K562 (cell line): Measurements from ENCODE around the gene TOMM40L. TPM values are rescaled to one million over a fixed set of nuclear protein-coding genes. Genes with fewer than 3 reads are reported as not detected.

Experiments
- BACH1 ChIP-seq: fragments of 200-800 bp; sonication (Bioruptor generic); IDR thresholded peaks from 2 replicates; pipeline ENCODE4 v1.6.1; 2016; ENCODE audit warnings: missing genetic modification characterization, missing compliant biosample characterization
- BHLHE40 ChIP-seq: IDR thresholded peaks from 2 replicates; pipeline ENCODE4 v1.6.1; 2011; ENCODE audit warnings: low read length, improper control_type of control experiment
- CBFB ChIP-seq: sonication (generic); formaldehyde crosslinking; IDR thresholded peaks from 2 replicates; pipeline ENCODE4 v1.4.0; 2020; ENCODE audit warnings: mild to moderate bottlenecking, missing genetic modification reagents
- CTBP1 ChIP-seq: fragments of 450-650 bp; IDR thresholded peaks from 2 replicates; pipeline ENCODE4 v1.6.1; 2016; ENCODE audit warnings: borderline replicate concordance
- E2F4 ChIP-seq: sonication (generic); formaldehyde crosslinking; IDR thresholded peaks from 2 replicates; pipeline ENCODE4 v1.8.0; 2022; ENCODE audit warnings: mild to moderate bottlenecking, low read depth, missing genetic modification reagents
- GATAD2B ChIP-seq: fragments of 450-650 bp; IDR thresholded peaks from 2 replicates; pipeline ENCODE4 v1.6.1; 2017; ENCODE audit warnings: mild to moderate bottlenecking, borderline replicate concordance
- HCFC1 ChIP-seq: IDR thresholded peaks from 2 replicates; pipeline ENCODE4 v1.6.1; 2012; ENCODE audit warnings: low read depth, low read length, improper control_type of control experiment
- HOXB6 ChIP-seq: fragments of 250-450 bp; sonication (Bioruptor Pico); IDR thresholded peaks from 2 replicates; pipeline ENCODE4 v1.5.1; 2022; ENCODE audit warnings: mild to moderate bottlenecking, borderline replicate concordance
- KLF6 ChIP-seq: fragments of 250-450 bp; sonication (Bioruptor Pico); IDR thresholded peaks from 2 replicates; pipeline ENCODE4 v1.4.0; 2020; ENCODE audit warnings: mild to moderate bottlenecking, moderate library complexity, borderline replicate concordance
- MAZ ChIP-seq, 2 experiments: fragments of 450-650 bp in 1 of 2; sonication (generic) in 1 of 2; formaldehyde crosslinking; IDR thresholded peaks in 1 of 2; conservative IDR thresholded peaks in 1 of 2; 2 replicates each; pipeline versions ENCODE4 v1.4.0 to v1.5.0; 2020; ENCODE audit warnings: mild to moderate bottlenecking in 1 of 2, missing genetic modification reagents in 1 of 2
- PHB ChIP-seq: fragments of 250-450 bp; sonication (Bioruptor Pico); IDR thresholded peaks from 2 replicates; pipeline ENCODE4 v1.5.0; 2021
- PURB ChIP-seq: sonication (generic); formaldehyde crosslinking; IDR thresholded peaks from 2 replicates; pipeline ENCODE4 v1.9.0; 2021; ENCODE audit warnings: low read depth, mild to moderate bottlenecking, missing genetic modification reagents
- RBM25 ChIP-seq: fragments of 200-400 bp; formaldehyde crosslinking; IDR thresholded peaks from 2 replicates; pipeline ENCODE4 v1.6.1; 2018; ENCODE audit warnings: low read length, low read depth, moderate library complexity; ENCODE audit not compliant: severe bottlenecking
- RFX5 ChIP-seq: IDR thresholded peaks from 2 replicates; pipeline ENCODE4 v1.6.1; 2011; ENCODE audit warnings: low read depth, mild to moderate bottlenecking, improper control_type of control experiment, low read length
- SIX5 ChIP-seq, 2 experiments: IDR thresholded peaks; 2 replicates each; pipeline ENCODE4 v1.6.1; 2011; ENCODE audit warnings: low read length in 2 of 2, borderline replicate concordance in 1 of 2, low read depth in 1 of 2, mild to moderate bottlenecking in 1 of 2, moderate library complexity in 1 of 2; ENCODE audit not compliant: insufficient read depth in 1 of 2
- SMC3 ChIP-seq: conservative IDR thresholded peaks from 2 replicates; pipeline ENCODE4 v1.6.1; 2011; ENCODE audit warnings: low read depth, low read length, improper control_type of control experiment; ENCODE audit not compliant: insufficient read depth
- SRSF9 ChIP-seq: fragments of 200-400 bp; formaldehyde crosslinking; IDR thresholded peaks from 2 replicates; pipeline ENCODE4 v1.6.1; 2017; ENCODE audit warnings: low read depth, low read length, borderline replicate concordance
- TGIF2 ChIP-seq: sonication (generic); formaldehyde crosslinking; IDR thresholded peaks from 2 replicates; pipeline ENCODE4 v1.8.1; 2022; ENCODE audit warnings: mild to moderate bottlenecking, missing genetic modification reagents, moderate library complexity
- ZBTB5 ChIP-seq: fragments of 450-650 bp; IDR thresholded peaks from 2 replicates; pipeline ENCODE4 v1.6.1; 2017; ENCODE audit warnings: antibody characterized with exemption
- ZNF175 ChIP-seq: fragments of 200-800 bp; sonication (Bioruptor generic); IDR thresholded peaks from 2 replicates; pipeline ENCODE4 v1.6.1; 2016; ENCODE audit warnings: low read depth, mild to moderate bottlenecking, missing genetic modification characterization, missing compliant biosample characterization
- polyA plus RNA-seq, 8 experiments: library from polyadenylated mRNA; depleted of rRNA in 4 of 8; stranded (reverse) in 5 of 8; unstranded in 3 of 8; fragments of >200 nt; fragmentation: Nextera tagmentation in 2 of 8; fragmentation: Illumina TruSeq in 1 of 8; extraction: Ambion mirVana in 2 of 8; extraction: Trizol in 1 of 8; gene quantifications; 2 replicates each; pipeline versions ENCODE4 v1.2.1 to v1.2.3, GENCODE V29; 2011 to 2014; ENCODE audit warnings: inconsistent platforms in 1 of 8, missing spikeins in 1 of 8
- total RNA-seq, 7 experiments: library from RNA; depleted of rRNA in 6 of 7; stranded (reverse); fragments of >200 nt in 6 of 7; fragmentation: Illumina TruSeq in 2 of 7; extraction: Trizol in 2 of 7; gene quantifications; 2 replicates each; pipeline versions ENCODE4 v1.2.1 to v1.2.3, GENCODE V29; 2011 to 2021; ENCODE audit warnings: low replicate concordance in 1 of 7
- TF ChIP-seq, protein P1 (sequence below): fragments of 250-450 bp; sonication (Bioruptor Pico); IDR thresholded peaks from 2 replicates; pipeline ENCODE4 v1.6.1; 2021; ENCODE audit warnings: mild to moderate bottlenecking
- TF ChIP-seq, protein P2 (sequence below), 2 experiments: fragments of 450-650 bp in 1 of 2; sonication (generic) in 1 of 2; formaldehyde crosslinking in 1 of 2; IDR thresholded peaks in 1 of 2; conservative IDR thresholded peaks in 1 of 2; 2 replicates each; pipeline versions ENCODE4 v1.6.1 to v1.8.1; 2016 to 2023; ENCODE audit warnings: mild to moderate bottlenecking in 2 of 2, moderate library complexity in 2 of 2, inconsistent platforms in 1 of 2, missing genetic modification reagents in 1 of 2

Gene TOMM40L
- total and polyA plus RNA-seq, 9 of the 15 experiments (the other 6 are each of a cell fraction or from before 2014, with no cell fraction given): 9.6 to 33.6 (median 25.2) TPM

GRCh38 chr1:161201836-161202712, 23.8 kb upstream of the TOMM40L start, which contains the start of gene NDUFS2 (continued):
- TF ChIP-seq ZBTB5 (no peak), SMC3 (no peak), SIX5 (IDR thresholded peaks at IDR 0.05; ENCODE audit: borderline replicate concordance in 1 of 2, insufficient read depth in 1 of 2, low read depth in 1 of 2, low read length in 2 of 2) (peak; percentile 82 to 88), TGIF2 (CRISPR knock-in tag) (no peak), ZNF175 (CRISPR knock-in tag) (peak; percentile 73; the same call in 1 of the 2 replicates), HCFC1 (peak; percentile 96), BACH1 (tag) (peak; percentile 65), BHLHE40 (no peak), RBM25 (no peak), SRSF9 (no peak), CBFB (no peak), PURB (no peak), E2F4 (CRISPR knock-in tag) (no peak), MAZ (CRISPR knock-in tag; conservative IDR thresholded peaks at IDR 0.05 in 1 of 2, IDR thresholded peaks at IDR 0.05 in 1 of 2) (peak; percentile 43 to 67; a peak in 3 of 4 replicates), HOXB6 (no peak), KLF6 (CRISPR knock-in tag) (peak; percentile 50; the same call in 1 of the 2 replicates), GATAD2B (peak; percentile 58; the same call in 1 of the 2 replicates), RFX5 (no peak), PHB (CRISPR knock-in tag) (no peak), CTBP1 (peak; percentile 69)
- TF ChIP-seq, protein P1, sequence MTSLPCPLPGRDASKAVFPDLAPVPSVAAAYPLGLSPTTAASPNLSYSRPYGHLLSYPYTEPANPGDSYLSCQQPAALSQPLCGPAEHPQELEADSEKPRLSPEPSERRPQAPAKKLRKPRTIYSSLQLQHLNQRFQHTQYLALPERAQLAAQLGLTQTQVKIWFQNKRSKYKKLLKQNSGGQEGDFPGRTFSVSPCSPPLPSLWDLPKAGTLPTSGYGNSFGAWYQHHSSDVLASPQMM (CRISPR knock-in tag): no peak
- TF ChIP-seq, protein P2, sequence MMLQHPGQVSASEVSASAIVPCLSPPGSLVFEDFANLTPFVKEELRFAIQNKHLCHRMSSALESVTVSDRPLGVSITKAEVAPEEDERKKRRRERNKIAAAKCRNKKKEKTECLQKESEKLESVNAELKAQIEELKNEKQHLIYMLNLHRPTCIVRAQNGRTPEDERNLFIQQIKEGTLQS (IDR thresholded peaks at IDR 0.05): no peak
- TF ChIP-seq, protein P2 (CRISPR knock-in tag; conservative IDR thresholded peaks at IDR 0.05): no peak; the same call in 1 of the 2 replicates
